Inflammatory macrophage (primary cell): ENCODE measurements around the gene ITPRIP.

ENCODE experiments used
- DNase-seq, 2 donors: peaks; one replicate each; pipeline ENCODE4 v3.0.0-alpha.2; 2020 to 2022

ITPRIP gene

GRCh38 chr10:104279550-104280259, 58.6 kb downstream of the ITPRIP start:
- DNase-seq = no peak

DNA sequence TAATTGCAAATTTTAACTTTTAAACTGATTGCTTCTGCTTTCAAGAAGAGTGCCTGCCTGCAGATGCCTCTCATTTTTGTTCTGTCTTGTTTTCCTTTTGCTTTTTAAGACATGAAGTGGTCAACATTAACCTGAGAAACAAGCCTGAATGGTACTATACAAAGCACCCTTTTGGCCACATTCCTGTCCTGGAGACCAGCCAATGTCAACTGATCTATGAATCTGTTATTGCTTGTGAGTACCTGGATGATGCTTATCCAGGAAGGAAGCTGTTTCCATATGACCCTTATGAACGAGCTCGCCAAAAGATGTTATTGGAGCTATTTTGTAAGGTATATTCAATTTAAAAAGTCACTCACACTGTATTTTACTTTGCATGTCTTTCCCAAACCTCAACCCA, 60.5 kb downstream of the ITPRIP start:
- no peak for DNase-seq

DNA sequence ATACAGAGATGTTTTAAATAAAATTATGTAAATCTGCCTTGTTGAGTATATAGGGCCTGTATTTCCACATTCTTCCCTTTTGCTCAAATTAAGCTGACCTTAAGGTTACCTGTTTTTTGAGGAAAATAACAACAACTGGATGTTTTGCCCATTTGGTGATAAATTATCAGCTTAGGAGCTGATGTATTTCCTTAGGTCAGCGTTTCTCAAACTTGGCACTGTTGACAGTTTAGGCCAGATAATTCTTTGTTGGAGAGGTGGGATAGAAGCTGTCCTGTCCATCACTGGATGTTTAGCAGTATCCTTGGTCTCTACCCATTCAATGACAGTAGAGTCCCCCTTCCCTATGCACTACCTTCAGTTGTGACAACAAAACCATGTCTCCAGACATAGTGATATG, 62.1 kb downstream of the ITPRIP start:
- no peak for DNase-seq

DNA sequence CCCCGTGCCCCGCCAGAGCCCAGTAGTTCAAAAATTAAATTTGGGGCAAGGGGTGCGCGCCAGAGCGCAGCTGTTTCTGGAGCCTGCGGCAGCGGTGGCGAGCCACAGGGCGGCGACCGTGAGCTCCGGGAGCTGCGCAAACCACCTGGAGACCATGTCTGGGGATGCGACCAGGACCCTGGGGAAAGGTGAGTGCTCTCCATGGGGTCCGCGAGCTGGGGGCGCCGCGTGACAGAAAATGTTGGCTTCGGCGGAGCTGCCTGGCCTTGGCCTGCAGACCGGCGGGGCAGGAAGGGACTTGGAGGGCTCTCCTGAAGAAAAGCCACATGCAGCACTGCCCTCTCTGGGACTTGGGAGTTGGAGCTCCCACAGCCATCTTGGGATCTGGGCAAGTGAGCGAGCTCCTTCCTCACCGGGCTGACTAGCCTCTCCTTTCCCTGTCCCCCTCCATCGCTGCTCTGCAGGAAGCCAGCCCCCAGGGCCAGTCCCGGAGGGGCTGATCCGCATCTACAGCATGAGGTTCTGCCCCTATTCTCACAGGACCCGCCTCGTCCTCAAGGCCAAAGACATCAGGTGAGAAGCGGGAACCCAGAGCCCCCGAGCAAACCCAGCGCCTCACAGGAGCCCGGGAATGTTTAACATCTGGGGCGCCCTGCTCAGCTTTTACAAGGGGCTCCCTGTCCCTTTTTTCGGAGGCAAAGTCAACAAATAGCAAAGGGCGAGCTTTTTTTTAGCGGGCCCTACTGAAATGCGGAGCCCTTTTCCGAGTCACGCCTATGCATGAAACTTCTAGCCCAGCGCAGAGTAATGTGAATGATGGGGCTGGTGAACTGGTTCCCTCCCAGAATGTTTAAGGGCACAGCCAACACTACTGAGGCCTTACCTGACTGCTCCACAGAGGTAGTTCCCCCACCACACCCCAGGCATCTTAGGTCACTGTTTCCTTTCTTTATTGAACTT, 63.2 kb downstream of the ITPRIP start:
- peak in 1 of 2 donors; percentile 26 for DNase-seq

DNA sequence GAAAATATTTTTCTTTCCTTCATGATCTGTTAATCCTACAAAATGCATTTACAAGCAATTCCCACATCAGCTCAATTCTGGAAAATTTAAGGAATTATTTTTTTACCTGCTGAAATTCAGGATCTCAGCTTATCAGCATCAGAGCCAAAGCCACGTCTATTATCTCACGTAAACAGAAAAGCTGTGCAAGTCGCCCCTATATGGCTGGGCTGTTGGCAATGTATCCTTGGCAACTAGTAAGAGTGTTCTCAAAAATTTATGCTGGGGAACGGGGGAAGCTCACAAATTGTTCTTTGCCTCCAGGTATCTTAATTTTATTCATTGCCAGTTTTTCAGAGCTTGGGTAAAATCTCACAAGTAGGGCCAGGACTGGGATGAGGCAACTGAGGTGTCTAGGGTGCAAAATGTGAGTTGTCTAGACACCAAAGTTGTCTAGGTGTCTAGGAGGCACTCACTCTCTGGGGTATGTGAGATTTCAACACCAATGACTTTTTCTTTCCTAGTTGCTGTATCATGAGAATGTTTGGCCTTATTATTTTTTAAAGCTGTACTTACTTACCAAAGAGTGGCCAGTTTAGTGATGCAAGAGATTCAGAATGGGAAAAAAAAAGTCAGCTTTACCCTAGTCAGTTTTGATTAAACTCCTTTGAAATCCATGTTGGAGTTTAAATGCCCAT, 64.2 kb downstream of the ITPRIP start:
- DNase-seq = no peak

GRCh38 chr10:104273286-104273685, 65.0 kb downstream of the ITPRIP start:
- no peak for DNase-seq

- DNase-seq = peak; percentile 97
Observed at GRCh38 chr10:104268713-104269645, 69.3 kb downstream of the ITPRIP start, which contains the start of gene GSTO2. GSTO2 (plus strand) TSS chr10:104269184; CDS start chr10:104274916, 5,732 bp downstream.

DNA sequence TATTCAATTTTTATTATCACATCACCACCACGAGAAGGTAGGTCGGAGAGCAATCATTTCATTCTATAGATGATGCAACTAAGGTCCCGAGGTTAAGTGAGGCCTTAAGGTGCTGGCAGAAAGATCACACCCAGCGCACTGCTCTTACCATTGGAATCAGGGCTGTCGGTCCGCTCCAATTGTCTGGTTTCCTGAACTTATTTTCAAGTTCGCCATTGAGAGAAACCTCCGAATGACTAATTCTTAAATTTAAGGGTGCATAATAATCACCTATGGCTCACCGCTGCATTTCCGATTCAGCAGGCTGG, 69.9 kb downstream of the ITPRIP start:
- peak in 1 of 2 donors; percentile 33 for DNase-seq

- DNase-seq = no peak
Observed at GRCh38 chr10:104267721-104268404, 70.4 kb downstream of the ITPRIP start.

GRCh38 chr10:104264783-104265182, 73.5 kb downstream of the ITPRIP start:
- no peak for DNase-seq

DNA sequence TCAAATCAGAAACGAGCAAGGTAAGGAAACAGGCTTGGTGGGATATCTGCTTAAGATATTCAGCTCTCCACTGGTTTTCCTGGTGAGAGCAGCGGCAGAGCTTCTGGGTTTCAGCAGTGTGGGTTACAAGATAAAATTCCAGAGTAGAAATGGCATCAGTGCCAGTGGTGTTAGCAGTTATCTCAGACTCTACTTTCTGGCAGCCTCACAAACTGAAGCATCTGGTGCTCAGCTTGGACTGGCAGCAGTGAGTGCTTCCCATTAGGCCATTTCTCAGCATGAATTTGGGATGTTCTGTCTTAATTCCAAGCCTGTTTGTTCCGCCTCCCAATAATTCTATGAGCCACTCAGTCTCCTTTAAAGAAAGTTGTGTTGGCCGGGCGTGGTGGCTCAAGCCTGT, 76.2 kb downstream of the ITPRIP start:
- no peak for DNase-seq

DNA sequence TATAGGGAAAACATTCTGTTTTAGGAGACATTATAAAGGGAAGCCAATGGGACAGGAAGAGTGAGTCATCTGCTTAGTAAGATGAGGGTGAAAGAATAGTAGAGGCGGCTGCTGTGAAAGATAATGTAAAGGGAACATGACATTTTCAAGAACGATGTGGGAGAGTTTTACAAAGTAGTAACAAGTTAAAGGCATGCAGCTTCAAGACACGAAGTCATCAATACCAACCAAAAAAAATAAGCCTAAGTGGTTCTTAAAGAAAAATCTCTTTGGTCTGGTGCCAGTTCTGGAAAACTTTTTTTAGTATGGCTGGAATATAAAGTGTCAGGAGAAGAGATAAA, 77.5 kb downstream of the ITPRIP start:
- DNase-seq = peak; percentile 60 to 69

- no peak for DNase-seq
Observed at GRCh38 chr10:104259999-104260774, 78.1 kb downstream of the ITPRIP start.
